ENCODE results near the gene SPINT2.

Gene SPINT2

DNA sequence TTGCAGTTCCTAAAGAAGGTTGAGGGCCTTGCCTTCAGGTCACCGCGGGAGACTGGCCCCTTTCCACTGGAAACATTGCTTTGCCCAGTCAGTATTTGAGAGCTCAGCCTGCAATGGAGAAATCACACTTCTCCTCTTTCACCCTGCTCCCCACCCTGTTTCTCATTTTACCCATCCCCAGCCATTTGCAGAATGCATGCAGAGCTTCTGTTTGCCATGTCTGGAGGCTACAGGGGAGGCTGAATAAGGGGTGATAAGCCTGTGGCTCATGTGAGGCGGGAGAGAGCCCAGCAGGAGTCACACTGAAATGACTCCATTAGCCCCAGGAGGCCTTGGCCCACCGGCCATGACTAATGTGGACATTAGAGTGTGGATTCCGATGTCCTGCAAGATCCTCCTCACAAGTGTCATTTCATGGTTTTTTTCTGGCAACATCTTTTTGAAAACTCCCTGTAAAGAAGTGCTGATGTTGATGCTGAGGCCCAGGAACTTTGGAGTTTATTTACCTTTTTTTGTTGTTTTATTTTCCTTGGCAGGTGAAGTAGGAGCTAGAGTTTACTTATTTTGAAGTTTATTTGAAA is 6.3 kb downstream of the SPINT2 start:
- no peak for DNase-seq

DNA sequence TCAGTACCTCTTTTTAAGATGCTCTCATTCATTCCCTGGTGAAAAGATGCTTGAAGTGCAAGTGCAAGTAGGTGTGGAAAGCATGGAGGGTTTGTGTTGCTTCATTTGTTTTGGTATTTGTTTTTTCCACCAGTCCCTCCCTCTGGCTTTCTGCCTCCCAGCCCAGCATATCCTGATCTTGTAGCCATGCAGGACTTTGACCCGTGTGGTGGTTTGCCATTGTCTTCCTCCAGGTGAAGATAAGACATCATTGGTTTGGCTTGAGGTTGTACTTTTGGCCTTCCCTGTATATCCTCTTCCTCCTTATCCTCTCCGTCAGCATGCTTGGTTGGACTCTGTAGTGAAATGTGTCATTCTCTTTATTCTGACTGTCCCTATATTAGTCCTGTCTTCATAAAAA is 9.1 kb downstream of the SPINT2 start:
- DNase-seq: no peak

DNA sequence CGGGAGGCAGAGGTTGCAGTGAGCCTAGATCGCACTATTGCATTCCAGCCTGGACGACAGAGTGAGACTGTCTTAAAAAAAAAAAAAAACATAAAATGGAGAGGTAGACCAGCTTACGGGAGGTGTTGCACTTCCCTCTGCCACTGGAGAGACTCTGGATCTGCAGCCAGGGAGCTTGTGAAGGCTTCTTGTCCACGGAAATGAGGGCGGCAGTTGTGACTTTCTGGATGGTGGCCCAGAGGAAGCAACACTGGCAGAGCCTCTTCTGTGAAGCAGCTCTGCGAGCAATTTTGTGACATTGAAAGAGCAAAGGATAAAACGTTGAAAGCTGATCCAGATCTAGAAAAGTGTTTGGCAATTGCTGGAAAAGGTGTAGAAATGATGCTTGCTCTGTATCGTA is 10.4 kb downstream of the SPINT2 start:
- no peak for DNase-seq

DNA sequence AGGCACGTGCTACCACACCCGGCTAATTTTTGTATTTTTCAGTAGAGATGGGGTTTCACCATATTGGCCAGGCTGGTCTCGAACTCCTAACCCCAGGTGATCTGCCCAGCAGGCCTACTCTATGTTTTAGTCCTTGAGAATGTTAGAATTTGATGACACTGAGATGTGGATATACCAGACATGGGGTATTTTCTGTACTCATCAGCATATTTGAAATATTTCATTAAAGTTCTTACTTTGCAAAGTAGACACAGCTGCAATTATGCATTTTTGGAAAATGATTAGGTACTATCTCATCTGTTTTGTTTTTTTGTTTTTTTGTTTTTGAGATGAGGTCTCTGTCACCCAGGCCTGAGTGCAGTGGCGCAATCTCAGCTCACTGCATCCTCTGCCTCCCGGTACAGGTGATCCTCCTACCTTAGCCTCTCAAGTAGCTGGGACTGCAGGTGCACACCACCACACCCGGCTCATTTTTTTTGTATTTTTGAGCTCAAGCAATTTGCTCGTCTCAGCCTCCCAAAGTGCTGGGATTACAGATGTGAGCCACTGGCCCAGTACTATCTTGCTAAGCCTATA is 12.7 kb downstream of the SPINT2 start:
- DNase-seq: no peak

DNA sequence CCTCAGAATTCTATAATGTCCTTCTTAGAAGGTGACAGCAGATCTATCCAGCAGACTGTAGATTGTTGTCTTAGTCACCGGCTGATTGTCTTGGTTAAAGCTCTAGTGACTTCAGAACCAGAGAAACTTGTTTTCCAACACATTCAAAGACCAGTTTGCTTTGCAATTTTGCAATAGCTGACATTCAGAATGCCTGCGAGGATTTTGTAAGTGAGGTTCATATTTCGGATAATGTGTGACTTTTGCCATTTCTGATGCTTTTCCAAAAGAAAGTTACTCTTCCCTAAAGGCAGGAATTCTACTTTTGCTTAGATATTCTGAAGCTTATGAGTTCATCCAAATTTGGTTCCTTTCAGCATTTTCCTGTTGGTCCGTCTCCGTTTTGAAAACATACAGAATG is 13.2 kb downstream of the SPINT2 start:
- no peak for DNase-seq

DNA sequence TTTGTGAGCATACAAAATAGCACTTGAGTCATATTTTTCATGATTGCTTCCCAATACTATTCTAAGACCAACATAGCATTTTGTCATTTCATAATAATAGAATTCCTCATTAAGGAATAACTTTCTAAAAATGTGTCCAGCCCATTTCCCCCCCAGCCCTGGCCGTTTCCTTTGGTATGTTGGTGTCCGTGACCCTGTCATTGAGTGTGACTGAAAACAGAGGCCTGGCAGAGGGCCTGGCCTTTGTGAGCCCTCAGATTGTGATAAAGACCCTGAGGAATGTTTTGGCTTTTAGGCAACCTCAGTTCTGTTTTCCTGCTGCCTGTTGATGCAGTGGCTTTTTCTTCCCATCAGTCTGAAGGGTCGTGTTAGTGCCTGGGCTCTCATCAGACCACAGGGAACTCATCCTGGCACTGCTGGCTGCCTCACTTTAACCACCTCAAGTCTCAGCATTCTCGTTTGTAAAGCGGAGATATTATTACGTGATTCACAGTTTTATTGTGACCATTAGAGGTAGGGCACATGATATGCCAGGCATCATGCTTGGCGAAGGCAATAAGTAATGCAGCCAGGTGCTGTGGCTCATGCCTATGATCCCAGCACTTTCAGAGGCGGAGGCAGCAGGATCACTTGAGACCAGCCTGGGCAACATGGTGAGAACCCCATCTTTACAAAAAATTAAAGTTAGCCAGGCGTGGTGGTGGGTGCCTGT is 13.8 kb downstream of the SPINT2 start:
- DNase-seq: no peak

DNA sequence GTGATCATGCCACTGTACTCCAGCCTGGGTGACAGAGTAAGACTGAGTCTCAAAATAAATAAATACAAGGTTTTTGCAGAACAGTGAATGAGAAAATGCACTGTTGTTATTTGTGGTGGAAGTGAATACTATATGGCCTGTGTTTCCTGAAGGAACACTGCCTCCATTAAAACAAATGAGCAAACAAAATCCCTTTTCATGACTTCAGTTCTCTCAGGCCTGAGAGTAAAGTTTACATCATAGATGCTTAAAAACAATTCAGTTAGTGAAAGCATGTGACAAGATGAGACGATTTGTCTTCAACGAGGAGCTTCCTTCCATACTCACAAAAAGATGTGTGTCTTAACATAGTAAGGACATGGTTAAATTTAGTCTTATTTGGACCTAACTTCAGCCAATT is 14.4 kb downstream of the SPINT2 start:
- no peak for DNase-seq

DNA sequence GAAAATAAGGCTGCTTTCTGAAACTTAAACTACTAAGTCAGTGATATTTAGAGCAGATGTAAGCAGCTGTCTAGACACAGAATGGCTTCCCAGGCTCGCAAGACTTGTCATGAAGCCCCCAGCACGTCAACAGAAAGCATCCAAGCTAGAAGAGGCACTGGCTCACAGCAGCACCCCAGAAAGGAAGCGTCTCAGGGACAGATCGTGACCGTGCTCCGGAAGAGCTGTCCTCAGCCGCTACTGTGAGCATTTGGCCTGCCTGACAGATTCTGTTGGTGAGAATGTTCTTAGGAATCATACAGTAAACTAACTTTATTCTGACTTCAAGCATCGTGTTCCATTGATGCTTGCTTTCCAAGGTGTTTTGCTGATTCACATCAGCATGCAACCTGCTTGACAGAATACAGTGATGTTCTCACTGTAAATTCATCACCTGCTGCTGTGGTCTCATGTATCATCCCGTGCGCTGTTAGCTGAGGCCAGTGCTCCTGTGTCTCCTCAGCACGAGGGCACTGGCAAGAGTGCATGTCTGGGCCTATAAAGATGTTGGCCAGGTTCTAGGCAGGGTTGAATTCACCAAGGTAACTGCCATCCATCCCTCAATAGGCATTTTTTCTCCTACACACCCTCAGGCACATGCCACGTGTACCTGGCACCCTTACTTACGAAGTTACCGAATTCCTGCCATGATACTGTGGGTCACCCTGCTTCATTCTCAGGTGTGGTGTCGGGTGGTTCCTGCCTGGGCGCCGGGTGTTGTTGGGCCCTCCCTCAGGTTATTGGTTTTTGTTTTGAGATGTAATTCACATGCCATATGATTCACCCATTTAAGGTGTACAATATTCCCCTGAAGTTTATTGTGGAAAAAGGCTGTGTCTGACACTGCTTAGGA is 15.9 kb downstream of the SPINT2 start:
- DNase-seq: no peak

DNA sequence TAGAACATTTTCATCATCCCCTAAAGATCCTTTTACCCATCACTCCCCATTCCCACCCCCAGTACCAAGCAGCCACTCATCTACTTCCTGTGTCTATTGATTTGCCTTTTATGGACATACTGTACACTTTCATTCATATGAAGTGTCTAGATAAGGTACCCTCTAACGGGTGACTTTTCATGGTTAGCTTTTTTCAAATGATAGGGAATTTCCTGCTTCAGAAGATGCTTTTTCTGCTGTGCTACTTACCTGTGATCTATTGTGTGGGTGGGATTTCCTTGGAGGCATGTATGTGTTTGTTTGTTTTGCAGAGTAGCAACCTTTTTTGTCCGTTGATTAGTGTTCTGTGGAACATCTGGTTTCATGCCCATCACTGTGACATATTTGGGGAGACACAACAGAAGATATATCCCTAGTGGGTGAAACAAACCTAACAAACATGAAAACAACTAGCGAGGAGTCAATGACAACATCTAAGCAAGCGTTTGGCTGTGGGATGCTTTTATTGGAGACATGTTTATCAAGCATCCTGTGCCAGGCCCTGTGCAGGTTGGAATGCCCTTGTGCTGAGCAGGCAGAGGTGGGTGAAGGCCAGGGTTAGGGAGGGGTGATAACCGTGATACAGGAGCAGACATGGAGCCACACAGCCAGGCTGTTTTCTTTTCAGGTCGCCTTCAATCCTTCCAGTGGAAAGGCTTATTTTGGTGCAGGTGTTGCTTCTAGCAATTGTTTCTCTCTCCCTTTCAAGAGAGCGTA is 17.6 kb downstream of the SPINT2 start:
- no peak for DNase-seq

DNA sequence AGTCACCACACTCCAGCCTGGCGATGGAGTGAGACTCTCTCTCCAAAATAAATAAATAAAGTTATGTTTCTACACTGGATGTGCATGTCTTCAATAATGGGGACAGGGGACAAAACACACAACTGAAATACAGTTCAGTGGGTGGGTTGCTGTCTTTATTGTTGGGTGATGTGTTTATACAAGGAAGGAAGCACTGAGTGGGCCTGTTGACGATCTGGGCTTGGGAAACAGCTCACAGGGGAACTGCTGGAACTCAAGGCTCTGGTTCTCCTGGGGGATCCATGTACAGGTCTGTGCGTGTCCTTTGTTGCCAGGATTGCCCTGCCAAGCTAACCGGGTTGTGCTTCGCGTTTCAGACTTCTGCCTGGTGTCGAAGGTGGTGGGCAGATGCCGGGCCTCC is 18.9 kb downstream of the SPINT2 start:
- DNase-seq: no peak

DNA sequence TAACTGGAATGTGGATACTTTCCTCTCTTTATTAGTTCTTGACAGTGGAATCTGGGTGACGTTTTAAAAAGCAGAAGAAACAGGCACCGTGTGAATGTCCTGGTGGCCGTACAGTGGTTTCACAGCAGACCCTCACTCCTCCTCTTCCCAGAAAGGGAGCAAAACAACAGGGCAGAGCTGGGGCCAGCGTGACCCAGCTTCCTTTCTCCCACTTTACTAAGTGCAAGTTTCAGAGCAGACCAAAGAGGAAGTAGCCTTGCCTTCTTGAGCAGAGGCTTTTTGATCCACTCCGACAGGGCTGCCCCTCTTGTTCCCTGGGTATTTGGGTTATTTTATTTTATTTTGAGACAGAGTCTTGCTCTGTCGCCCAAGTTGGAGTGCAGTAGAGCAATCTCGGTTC is 20.0 kb downstream of the SPINT2 start:
- DNase-seq: no peak

DNA sequence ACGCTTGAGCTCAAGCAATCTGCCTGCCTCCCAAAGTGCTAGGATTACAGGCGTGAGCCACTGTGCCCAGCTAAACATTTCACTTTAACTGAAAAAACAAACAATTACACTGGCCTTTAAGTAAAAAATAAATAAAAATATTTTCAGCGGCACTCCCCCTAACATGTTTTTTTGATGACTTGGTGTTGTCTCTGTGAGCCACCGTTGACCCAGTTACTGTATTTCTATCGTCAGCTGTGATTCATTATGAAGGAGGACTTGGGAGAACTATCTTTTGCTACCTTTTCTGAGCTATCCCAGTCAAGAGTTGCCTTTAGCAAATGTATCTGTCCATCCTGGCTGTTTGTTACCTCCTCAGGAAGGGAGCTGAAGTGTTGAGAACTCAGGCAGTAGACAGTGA is 21.2 kb downstream of the SPINT2 start:
- no peak for DNase-seq

DNA sequence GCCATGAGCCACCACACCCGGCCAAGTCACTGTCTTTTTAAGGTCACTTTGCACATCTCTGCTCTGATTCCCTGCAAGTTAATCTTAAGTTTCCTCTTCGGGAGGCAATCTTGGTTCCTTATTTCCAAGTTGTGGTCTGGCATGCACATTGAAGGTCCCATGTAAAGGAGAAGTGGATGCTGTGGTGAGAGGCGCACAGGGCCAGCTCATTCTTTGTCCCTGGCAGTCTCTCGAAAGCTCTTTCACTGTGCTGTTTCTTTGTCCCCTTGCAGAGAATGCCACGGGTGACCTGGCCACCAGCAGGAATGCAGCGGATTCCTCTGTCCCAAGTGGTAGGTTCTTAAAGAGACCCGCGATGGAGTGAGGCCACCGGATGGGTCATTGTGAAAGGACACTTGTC is 23.2 kb downstream of the SPINT2 start:
- no peak for DNase-seq

DNA sequence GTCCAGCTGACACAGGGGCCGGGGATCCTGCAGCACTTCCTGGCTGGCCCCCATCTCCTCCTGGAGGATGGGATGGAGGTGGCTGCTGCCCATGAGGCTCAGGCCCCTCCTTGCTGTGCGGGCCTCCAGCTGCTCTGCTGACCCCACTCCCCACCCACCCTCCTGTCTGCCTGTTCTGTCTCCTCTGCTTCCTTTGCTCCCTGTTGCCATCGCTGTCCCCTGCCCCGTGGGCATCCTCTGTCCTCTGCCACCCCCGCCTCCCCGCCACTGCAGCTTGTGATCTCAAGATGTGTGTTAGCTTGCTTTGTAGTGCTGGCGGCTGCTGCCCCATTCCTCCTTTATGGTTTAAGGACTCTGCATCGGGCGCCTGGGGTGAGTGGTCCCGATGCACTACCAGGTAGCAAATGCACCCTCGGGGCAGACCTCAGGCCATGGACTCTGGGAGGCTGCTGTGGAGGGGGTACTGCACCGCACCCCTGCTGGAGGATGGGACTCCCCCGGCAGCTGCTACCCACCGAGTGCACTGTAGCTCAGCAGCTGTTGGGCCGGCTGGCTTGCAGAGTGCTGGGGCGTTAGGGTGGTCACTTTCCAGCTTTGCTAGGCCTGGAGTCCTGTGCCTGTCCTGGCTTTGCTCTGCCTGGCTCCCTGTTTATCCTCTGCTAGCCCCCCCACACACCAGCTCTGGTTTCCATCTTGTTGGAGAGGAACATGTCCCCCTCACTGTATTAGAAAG is 23.9 kb downstream of the SPINT2 start:
- no peak for DNase-seq

DNA sequence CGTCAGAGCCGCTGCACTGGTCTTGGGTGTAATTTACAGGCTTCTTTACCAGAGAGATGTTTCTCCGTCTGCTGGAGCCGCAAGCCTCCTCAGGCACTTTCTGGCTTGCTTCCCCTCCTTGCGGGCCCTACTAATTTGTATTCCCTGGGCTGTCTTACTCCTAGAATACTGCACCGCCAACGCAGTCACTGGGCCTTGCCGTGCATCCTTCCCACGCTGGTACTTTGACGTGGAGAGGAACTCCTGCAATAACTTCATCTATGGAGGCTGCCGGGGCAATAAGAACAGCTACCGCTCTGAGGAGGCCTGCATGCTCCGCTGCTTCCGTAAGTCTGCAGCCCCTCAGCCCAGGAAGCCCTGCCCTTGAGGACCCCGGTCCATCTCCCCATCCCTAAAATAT is 25.6 kb downstream of the SPINT2 start:
- no peak for DNase-seq

DNA sequence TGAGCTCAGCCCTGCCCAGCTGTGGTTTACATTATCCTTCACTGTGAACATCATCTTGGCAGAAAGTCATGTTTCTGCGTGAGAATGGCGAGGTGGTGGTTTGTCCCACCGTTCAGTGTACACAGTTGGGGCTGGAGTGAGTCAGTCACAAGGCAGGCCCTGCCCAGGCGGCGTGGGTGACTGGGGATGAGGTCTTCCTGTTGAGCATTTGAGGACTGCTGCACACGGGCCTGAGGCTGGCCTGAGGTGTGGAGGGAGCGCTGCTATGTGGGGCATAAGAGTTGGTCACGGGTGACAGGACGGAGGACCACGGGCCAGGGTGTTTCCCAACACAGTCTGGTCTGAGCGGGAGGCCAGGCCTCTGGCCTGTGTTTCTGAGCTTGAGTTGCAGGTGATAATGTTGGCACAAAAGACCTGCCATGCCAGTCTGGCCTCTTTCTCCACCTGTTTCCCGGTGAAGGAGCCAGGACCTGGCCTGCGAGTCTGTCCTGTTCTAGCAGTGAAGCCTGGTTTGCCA is 26.3 kb downstream of the SPINT2 start:
- no peak for DNase-seq

DNA sequence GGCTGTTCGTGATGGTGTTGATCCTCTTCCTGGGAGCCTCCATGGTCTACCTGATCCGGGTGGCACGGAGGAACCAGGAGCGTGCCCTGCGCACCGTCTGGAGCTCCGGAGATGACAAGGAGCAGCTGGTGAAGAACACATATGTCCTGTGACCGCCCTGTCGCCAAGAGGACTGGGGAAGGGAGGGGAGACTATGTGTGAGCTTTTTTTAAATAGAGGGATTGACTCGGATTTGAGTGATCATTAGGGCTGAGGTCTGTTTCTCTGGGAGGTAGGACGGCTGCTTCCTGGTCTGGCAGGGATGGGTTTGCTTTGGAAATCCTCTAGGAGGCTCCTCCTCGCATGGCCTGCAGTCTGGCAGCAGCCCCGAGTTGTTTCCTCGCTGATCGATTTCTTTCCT is 27.5 kb downstream of the SPINT2 start:
- DNase-seq: no peak

DNA sequence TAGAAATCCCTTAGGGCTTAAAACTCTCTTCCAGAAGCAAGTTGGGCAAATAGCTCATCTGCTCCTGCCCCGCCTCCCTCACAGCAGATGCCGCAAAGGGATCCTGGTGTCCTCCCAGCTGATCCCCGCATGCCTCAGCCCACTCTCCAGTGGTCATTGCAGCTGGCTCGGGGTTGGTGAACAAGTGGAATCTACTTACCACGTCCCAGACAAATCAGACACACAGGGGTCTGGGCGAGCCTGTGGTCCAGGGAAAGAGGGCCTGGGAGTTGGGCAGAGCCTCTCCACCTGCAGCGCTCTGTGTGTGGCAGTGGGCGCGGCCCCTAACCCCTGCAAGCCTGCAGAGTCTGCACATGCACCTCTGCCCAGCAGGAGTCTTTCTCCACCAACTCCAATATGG is 28.9 kb downstream of the SPINT2 start:
- DNase-seq: no peak

DNA sequence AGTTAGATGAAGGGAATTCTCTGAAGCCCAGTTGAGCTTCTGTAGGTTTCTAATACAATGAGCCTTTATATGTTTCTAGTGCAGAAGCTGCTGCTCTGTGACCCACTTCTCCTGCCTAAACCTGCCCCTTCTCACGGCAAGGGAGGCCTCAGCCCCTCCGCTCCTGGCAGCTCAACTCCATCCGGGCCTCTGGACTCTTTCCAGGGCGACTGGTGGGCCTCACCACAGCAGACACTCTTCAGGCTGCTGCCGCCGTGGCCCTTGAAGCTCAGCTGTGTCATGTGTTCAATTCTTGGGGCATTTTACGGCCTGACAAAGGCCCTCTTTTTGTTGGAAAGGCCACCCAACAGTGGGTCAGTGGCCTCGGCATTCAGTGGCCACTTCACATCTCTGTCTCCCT is 29.7 kb downstream of the SPINT2 start:
- DNase-seq: no peak

DNA sequence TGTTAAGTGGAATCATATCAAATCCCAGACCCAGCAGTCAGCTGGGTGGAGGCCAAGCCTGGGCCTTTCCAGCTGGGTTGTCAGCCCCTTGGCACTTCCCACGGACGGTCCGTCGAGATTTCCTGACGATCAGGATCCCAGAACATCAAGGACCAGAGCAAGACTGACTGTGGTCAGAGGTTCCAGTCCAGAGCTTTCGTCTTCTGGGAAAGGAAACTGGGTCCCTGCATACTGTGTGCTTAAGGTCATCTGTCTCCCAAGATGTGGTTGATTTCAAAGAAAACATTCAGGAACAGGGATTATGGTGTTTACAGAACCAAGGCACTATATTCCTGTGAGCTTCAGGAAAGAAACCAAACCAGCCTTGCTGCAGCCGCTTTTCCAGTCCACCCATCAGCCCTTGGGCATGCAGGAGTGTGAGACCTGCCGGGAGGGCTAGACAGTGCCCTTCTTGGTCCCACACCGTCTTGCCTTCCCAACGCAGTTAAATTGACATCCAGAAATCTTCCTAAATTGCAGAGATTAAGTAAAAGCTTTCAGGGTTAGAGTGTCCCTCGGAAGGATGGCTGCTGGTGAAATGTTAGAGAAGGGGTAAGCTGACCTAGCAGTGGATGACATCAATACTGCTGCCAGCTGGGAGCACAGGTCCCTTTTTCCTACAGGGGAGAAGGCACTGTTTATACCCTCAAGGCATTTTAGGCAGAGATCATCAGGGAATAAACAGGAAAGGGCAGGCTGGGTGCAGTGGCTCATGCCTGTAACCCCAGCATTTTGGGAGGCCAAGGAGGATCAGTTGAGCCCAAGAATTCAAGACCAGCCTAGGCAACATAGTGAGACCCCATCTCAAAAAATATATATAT is 34.7 kb downstream of the SPINT2 start:
- no peak for DNase-seq
